GM12873 (cell line): Measurements from ENCODE around the gene GRK3.

Source experiments
- CTCF ChIP-seq: IDR thresholded peaks from 2 replicates; pipeline ENCODE4 v1.5.1; 2012; ENCODE audit warnings: low read depth, mild to moderate bottlenecking, moderate library complexity, low read length, control low read depth; ENCODE audit not compliant: insufficient read depth; ENCODE audit errors: missing control alignments

The GRK3 gene

GRCh38 chr22:25638638-25639037 is 74.2 kb downstream of the GRK3 start:
- TF ChIP-seq CTCF = no peak

- no peak for TF ChIP-seq CTCF
Measured at GRCh38 chr22:25641650-25642049, 77.2 kb downstream of the GRK3 start.

GRCh38 chr22:25643232-25644000 is 78.9 kb downstream of the GRK3 start:
- TF ChIP-seq CTCF = no peak

- TF ChIP-seq CTCF = no peak
Measured at GRCh38 chr22:25644122-25644521, 79.6 kb downstream of the GRK3 start.

GRCh38 chr22:25645266-25645665 is 80.8 kb downstream of the GRK3 start:
- TF ChIP-seq CTCF = no peak

GRCh38 chr22:25645964-25646363 is 81.5 kb downstream of the GRK3 start:
- no peak for TF ChIP-seq CTCF

GRCh38 chr22:25650833-25651232 is 86.4 kb downstream of the GRK3 start:
- no peak for TF ChIP-seq CTCF
